GM21515 (cell line): Measurements from ENCODE around the gene EIF2S2.

Experiments used
- ATAC-seq: cut with Tn5 transposase; IDR thresholded peaks from one replicate; pipeline ENCODE4 v1.9.1; 2021; ENCODE audit not compliant: unreplicated experiment

The EIF2S2 gene

DNA sequence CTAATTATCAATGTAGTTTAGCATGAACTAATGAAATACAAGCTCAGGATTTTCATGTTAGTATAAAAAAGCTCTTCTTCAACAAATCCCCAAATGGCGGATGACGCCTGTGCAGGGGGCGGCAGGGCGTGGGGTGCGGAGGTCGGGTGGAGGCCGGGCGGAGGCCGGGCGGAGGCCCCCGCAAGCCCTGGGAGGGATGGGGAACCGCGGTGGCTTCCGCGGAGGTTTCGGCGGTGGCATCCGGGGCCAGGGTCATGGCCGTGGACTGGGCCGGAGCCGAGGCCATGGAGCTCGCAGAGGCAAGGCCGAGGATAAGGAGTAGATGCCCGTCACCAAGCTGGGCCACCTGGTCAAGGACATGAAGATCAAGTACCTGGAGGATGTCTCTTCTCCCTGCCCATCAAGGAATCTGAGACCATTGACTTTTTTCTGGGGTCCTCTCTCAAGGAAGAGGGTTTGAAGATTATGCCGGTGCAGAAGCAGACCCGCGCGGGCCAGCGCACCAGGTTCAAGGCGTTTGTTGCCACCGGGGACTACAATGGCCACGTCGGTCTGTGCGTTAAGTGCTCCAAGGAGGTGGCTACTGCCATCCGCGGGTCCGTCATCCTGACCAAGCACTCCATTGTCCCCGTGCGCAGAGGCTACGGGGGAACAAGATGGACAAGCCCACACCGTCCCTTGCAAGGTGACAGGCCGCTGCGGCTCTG lies 10.4 kb upstream of the EIF2S2 start:
- ATAC-seq: no peak

DNA sequence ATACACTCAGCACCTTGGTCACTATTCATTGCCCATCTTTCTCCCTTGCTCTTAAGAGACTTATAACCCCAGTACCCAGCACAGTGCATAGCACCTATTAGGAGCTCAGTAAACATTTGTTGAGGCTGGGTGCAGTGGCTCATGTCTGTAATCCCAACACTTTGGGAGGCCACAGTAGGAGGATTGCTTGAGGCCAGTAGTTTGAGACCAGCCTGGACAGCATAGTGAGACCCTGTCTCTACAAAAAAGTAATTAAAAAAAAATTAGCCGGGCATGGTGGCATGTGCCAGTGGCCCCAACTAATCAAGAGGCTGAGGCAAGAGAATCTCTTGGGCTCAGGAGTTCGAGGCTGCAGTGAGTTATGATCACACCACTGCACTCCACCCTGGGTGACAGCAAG lies 8.2 kb upstream of the EIF2S2 start:
- no peak for ATAC-seq

GRCh38 chr20:34115232-34115631 lies 3.2 kb upstream of the EIF2S2 start:
- ATAC-seq: no peak

GRCh38 chr20:34114809-34115208 lies 2.8 kb upstream of the EIF2S2 start:
- ATAC-seq: no peak

GRCh38 chr20:34112600-34113101 lies 608 bp upstream of the EIF2S2 start:
- ATAC-seq: no peak

GRCh38 chr20:34110745-34111641 lies 1.1 kb downstream of the EIF2S2 start:
- ATAC-seq: no peak

DNA sequence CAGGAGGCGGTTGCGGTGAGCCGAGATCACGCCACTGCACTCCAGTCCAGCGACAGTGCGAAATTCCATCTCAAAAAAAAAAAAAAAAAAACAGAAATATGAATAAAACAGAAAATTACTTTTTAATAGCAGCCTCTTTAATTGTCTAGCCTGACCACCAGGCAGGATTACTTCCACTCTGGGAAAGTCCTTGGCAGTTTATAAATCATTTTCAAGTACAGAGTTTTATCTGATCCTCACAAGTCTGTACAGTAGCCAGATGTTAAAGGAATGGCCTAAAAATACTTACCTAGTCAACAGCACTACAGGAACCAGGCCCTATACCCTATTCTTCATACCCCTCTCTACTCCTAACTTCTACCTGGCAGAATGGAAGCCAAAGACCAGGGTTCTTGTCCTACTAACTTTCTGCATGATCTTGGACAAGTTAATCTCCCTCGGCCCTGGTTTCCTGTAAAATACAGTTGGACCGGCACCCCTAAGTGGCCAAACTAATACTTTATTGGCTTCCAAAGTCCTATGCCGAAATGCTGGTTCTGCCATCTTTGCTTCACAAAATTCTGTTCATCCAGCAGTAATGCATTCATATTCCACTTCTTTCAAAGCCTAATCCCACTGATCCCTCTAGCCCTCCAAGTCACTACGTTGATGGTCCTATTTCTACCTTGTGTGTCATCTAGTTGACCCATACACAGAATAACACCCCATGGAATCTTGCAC lies 1.9 kb downstream of the EIF2S2 start:
- no peak for ATAC-seq

DNA sequence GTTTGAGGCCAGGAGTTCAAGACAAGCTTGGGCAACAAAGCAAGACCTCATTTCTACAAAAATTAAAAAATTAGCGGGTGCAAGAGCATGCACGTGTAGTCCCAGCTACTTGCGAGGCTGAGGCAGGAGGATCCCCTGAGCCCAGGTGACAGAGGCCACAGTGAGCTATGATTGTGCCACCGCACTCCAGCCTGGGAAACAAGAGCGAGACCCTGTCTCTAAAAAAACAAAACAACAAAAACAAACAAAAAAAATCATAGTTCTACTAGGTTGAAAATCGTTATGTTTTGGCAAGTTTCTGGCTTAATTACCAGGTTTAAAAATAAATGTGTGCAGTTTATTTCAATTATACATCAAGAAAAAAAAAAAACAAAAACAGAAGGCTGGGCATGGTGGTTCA lies 2.6 kb downstream of the EIF2S2 start:
- ATAC-seq: no peak

DNA sequence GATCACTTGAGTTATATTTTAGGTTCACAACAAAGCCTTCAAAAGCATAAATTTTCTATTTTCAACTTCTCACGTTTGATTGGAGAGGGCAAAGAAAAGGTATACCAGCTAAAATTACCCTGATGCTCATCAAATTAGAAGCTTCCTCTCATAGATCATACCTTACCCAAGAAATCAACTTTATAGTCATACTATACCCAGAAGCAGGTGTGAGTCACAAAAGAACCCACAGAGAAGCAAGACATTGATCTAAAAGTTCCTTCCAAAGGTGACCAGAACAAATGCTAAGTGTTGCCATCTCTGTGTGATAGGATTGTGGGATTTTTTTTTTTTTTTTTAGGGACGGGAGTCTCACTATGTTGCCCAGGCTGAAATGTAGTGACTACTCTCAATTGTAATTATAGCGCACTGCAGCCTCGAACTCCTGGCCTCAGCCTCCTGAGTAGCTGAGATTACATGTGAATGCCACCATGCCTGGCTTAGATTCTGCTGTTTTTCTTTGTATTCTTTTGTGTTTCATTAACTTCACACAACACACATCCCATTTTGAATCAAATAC lies 3.3 kb downstream of the EIF2S2 start:
- no peak for ATAC-seq

- no peak for ATAC-seq
These were observed 5.9 kb downstream of the EIF2S2 start for GRCh38 chr20:34105978-34106675.

- no peak for ATAC-seq
These were observed 8.0 kb downstream of the EIF2S2 start for GRCh38 chr20:34104059-34104458.

DNA sequence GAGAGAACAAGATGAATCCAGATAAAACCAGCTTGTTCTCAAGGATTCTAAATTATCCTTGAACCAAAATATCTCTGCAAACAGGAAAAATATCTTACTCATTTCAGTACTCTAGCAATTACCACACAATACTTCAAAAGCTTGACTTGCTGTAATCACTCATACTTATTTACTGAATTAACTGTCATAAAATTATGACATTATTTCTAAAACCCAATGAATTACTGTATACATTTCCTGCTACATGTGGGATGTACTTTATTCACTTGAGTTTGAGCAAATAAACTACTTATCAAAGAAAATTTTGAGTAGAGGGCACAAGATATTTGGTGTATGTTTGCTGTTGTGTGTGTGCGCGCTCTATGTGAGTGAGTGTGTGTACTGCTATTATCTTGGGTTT lies 9.7 kb downstream of the EIF2S2 start:
- ATAC-seq: no peak

DNA sequence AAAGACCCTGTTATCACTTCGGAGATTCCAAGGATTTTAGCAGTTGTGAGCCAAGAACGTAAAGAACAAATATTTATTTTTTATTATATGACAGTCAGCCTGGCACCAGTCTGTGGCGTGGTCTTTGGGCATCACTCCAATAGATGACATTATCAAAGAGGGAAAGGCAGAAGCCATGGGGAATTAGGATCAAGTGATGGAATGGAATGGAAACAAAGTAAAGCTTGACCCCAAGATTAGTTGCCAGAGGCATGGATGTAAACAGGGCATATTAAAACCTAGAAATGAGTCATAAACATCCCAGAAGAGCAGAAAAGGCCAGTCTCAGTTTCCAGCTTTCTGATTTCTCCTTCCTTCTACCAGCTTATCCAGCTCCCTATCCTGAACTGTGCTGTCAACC lies 11.5 kb downstream of the EIF2S2 start:
- ATAC-seq: no peak

GRCh38 chr20:34099675-34100074 lies 12.4 kb downstream of the EIF2S2 start:
- no peak for ATAC-seq

GRCh38 chr20:34098570-34098969 lies 13.5 kb downstream of the EIF2S2 start:
- ATAC-seq: no peak

DNA sequence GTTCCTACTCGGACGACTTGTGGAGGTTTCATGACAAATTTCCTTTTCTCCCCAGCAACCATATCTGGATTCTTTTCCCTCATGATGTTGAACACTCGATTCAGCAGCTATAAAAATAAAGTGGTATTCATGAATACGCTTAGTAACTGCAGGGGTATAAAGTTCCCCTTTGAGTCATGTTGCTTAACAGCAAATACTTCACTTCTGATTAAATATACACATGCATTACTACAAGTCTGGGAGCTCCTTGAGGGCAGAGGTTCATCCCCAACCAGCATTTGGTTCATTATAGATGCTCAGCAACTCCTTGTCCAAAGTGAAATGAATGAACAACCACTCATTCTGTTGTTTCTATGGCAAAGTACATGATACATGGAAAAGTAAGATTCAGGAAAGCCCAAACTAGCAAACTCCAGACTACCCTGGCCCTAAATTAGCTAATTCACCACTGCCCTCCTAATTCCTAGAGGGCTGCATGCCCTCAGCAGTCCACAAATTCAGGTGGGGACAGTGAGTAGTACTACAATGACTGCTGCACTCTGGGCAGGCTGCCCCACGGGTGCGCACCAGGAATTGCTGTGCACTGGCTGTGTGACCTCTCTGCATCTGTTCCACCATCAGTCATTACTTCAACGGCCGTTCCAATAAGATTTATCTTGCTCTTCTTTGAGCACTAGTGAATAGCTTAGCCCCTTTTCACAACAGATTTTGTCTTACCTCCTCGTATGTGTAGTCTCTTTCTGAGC lies 15.2 kb downstream of the EIF2S2 start:
- no peak for ATAC-seq

DNA sequence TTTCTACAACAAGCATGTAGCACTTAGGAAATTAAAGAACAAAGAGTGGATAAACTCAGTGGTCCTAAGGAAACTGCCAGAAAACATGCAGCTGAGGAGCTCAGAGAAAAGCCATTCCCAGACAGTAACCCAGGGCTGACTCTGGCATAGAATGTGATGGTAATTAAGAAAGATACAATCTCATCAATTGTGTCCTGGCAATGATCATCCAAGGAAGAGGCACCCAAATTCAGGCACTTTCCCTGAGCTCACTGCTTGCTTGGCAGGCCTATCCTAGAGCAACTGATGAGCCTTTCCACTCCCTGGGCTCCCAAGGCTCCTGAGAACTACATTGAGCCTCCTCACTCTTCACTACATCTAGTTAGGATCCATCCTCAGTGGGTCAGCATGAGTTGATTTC lies 16.2 kb downstream of the EIF2S2 start:
- ATAC-seq: no peak

- no peak for ATAC-seq
These were observed 18.1 kb downstream of the EIF2S2 start for GRCh38 chr20:34093895-34094294.

DNA sequence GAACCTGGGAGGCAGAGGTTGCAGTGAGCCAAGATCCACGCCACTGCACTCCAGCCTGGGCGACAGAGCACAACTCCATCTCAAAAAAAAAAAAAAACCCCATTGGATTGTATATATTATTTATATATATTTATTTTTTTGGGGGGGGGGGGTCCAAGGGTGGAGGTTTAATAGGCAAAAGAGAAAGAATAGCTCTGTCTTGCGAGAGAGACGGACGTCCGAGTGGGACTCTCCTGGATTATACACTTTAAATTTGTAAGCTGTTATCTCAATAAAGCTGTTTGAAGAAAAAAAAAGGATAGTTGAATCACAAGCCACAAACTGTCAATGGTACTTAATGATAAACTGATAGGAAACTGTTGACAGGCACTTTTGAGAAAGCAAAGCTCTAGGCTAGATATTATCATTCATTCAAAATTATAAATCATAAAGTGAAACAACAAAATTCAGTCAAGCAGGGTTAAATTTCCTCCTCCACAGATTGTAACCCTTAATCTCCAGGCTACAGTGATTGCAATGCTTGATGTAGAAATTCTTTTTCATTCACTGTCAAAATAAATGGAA lies 20.3 kb downstream of the EIF2S2 start:
- ATAC-seq: no peak

- no peak for ATAC-seq
These were observed 21.4 kb downstream of the EIF2S2 start for GRCh38 chr20:34090645-34091044.
